KMS-11 (cell line): ENCODE data around the gene STMP1.

Experiments
- H2AFZ ChIP-seq: fragments of 200-600 bp; sonication (generic); 2 replicates; pipeline ENCODE4 v1.6.1; 2016; ENCODE audit warnings: antibody characterized with exemption, mixed run types, low read depth
- H3K27ac ChIP-seq: fragments of 200-600 bp; sonication (generic); 2 replicates; pipeline ENCODE4 v1.6.1; 2016; ENCODE audit warnings: mild to moderate bottlenecking, mixed run types
- H3K27me3 ChIP-seq: fragments of 200-600 bp; sonication (generic); 2 replicates; pipeline ENCODE4 v1.6.1; 2017; ENCODE audit warnings: mild to moderate bottlenecking, low read depth, mixed run types, moderate library complexity; ENCODE audit not compliant: insufficient read depth
- H3K36me3 ChIP-seq: fragments of 200-600 bp; sonication (generic); 2 replicates; pipeline ENCODE4 v1.6.1; 2017; ENCODE audit warnings: mild to moderate bottlenecking, mixed run types; ENCODE audit not compliant: insufficient read depth
- H3K4me1 ChIP-seq: fragments of 200-600 bp; sonication (generic); 2 replicates; pipeline ENCODE4 v1.6.1; 2016; ENCODE audit warnings: mild to moderate bottlenecking, low read depth, mixed run types; ENCODE audit not compliant: poor library complexity, severe bottlenecking
- H3K4me2 ChIP-seq: fragments of 200-600 bp; sonication (generic); 2 replicates; pipeline ENCODE4 v1.7.0; 2016; ENCODE audit warnings: mild to moderate bottlenecking, mixed run types
- H3K4me3 ChIP-seq: fragments of 200-600 bp; sonication (generic); IDR thresholded peaks from 2 replicates; pipeline ENCODE4 v1.6.1; 2017; ENCODE audit warnings: low read depth, low read length, mixed read lengths; ENCODE audit not compliant: insufficient read depth
- H3K79me2 ChIP-seq: fragments of 200-600 bp; sonication (generic); 2 replicates; pipeline ENCODE4 v1.6.1; 2016; ENCODE audit warnings: low read depth, mixed run types; ENCODE audit not compliant: insufficient read depth
- H3K9ac ChIP-seq: fragments of 200-600 bp; sonication (generic); 2 replicates; pipeline ENCODE4 v1.6.1; 2016; ENCODE audit warnings: mild to moderate bottlenecking, mixed run types
- H4K20me1 ChIP-seq: fragments of 200-600 bp; sonication (generic); 2 replicates; pipeline ENCODE4 v1.6.1; 2016; ENCODE audit warnings: mild to moderate bottlenecking, mixed run types; ENCODE audit not compliant: insufficient read depth
- TF ChIP-seq, protein P1 (sequence below): fragments of 200-600 bp; sonication (generic); conservative IDR thresholded peaks from 2 replicates; pipeline ENCODE4 v1.6.1; 2017; ENCODE audit warnings: low read depth, mild to moderate bottlenecking, antibody characterized with exemption, low read length, moderate library complexity, mixed read lengths

The STMP1 gene

DNA sequence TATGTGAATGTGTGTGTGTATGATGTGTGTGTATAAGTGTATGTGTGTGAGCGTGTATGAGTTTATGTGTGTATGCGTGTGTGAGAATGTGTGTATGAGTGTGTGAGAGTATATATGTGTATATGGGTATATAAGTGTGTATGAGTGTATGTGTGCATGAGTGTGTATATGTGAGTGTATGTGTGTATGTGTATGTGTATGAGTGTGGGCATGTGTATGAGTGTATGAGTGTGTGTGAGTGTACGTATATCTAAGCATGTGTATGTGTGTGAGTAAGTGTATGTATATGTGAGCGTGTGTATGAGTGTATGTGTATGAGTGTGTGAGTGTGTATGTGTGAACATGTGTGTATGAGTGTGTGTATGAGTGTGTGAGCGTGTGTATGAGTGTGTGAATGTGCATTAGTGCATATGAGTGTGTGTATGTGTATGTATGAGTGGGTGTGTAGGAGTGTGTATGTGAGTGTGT lies 52.8 kb downstream of the STMP1 start:
- Histone ChIP-seq H4K20me1 (no peaks in the 10 kb centered on the region), H3K79me2 (no peaks in the 10 kb centered on the region), H3K4me3 (no peak overlapping the region), H3K4me1 (no peaks in the 10 kb centered on the region), H3K27me3 (no peaks in the 10 kb centered on the region), H3K36me3 (no peaks in the 10 kb centered on the region), H3K4me2 (no peak overlapping the region), H3K9ac (no peak overlapping the region), H3K27ac (no peak overlapping the region), H2AFZ (no peak overlapping the region)
- TF ChIP-seq, protein P1, sequence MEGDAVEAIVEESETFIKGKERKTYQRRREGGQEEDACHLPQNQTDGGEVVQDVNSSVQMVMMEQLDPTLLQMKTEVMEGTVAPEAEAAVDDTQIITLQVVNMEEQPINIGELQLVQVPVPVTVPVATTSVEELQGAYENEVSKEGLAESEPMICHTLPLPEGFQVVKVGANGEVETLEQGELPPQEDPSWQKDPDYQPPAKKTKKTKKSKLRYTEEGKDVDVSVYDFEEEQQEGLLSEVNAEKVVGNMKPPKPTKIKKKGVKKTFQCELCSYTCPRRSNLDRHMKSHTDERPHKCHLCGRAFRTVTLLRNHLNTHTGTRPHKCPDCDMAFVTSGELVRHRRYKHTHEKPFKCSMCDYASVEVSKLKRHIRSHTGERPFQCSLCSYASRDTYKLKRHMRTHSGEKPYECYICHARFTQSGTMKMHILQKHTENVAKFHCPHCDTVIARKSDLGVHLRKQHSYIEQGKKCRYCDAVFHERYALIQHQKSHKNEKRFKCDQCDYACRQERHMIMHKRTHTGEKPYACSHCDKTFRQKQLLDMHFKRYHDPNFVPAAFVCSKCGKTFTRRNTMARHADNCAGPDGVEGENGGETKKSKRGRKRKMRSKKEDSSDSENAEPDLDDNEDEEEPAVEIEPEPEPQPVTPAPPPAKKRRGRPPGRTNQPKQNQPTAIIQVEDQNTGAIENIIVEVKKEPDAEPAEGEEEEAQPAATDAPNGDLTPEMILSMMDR, result no peak

DNA sequence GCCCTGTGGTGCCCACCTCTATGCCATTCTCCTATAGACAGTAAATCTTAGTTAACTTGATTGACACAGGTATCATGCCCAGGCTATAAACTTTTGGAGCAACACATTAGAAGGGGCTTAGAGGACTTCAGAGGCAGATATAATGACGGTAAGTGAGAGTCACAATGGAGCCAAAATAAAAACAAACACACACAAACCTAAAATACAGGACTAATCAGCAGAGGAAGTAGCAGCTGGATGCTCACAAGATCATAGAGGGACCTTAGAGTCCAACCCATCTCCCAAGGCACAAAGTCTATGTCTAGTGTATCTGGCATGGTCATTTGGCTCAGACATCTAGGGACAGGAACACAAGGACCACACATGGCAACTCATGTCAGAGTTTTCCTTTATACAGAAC lies 53.4 kb downstream of the STMP1 start:
- Histone ChIP-seq H3K79me2 (no peaks in the 10 kb centered on the region), H2AFZ (no peak overlapping the region)

DNA sequence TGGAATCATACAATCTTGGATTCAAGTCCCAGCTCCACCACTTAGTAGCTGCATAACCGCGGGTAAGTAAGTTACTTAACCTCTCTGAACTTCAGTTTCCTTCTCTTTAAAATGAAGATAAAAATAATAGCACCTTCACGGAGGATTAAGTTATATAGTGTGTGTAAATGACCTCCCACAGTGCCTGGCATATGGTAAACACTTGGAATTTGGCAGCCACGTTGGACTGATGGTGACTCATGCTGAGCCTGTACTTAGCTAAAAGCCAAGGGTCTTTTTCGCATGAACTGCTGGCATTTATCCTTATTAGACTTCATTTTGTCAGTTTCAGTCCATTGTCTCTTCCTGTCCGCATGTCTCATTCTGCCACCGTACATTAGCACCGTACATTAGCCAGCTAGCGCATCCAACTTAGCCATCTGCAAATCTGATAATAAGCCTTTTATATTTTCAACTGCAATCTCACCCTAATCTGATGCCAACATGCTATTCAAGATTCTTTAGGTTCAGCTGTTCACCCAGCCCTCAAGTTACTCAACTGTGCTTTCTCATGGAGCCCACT lies 54.4 kb downstream of the STMP1 start:
- Histone ChIP-seq H3K9ac (no peak overlapping the region), H2AFZ (no peak overlapping the region)

More for the DNA sequence above, 53.4 kb downstream of the STMP1 start:
- Histone ChIP-seq H3K4me3 (no peak overlapping the region), H3K9ac (no peak overlapping the region), H3K36me3 (no peaks in the 10 kb centered on the region), H3K27ac (no peak overlapping the region), H3K4me2 (no peak overlapping the region), H3K4me1 (no peaks in the 10 kb centered on the region), H3K27me3 (no peaks in the 10 kb centered on the region), H4K20me1 (no peaks in the 10 kb centered on the region)
- TF ChIP-seq, protein P1, result no peak

DNA sequence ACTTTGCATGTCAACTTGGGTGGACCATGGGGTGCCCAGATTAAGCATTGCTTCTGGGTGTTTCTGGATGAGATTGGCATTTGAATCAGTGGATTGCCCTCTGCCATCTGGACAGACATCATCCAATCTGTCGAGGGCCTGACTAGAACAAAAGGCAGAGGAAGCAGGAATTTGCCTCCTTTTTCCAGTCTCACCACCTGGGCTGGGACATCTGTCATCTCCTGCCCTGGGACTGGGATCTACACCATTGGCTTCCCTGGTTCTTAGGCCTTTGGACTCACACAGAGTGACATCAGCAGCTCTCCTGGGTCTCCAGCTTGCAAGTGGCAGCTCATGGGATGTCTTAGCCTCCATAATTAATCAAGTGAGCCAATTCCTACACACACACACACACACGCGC lies 55.4 kb downstream of the STMP1 start:
- Histone ChIP-seq H4K20me1 (no peaks in the 10 kb centered on the region), H3K9ac (no peak overlapping the region), H2AFZ (no peak overlapping the region), H3K4me1 (no peaks in the 10 kb centered on the region), H3K4me3 (no peak overlapping the region), H3K27me3 (no peaks in the 10 kb centered on the region), H3K36me3 (no peaks in the 10 kb centered on the region), H3K79me2 (no peaks in the 10 kb centered on the region), H3K27ac (no peak overlapping the region), H3K4me2 (no peak overlapping the region)
- TF ChIP-seq, protein P1, result no peak

More for the DNA sequence above, 54.4 kb downstream of the STMP1 start:
- no peaks in the 10 kb centered on the region for H3K79me2 ChIP-seq
- no peak overlapping the region for H3K4me3 ChIP-seq
- H3K4me1 ChIP-seq, result no peaks in the 10 kb centered on the region
- H3K27ac ChIP-seq, result no peak overlapping the region
- no peaks in the 10 kb centered on the region for H3K36me3 ChIP-seq
- H3K27me3 ChIP-seq, result no peaks in the 10 kb centered on the region
- TF ChIP-seq, protein P1, result no peak
- H3K4me2 ChIP-seq, result no peak overlapping the region
- no peaks in the 10 kb centered on the region for H4K20me1 ChIP-seq
